Osteocyte (in vitro differentiated cells): ENCODE measurements around the gene OSMR. TPM values are rescaled to one million over a fixed set of nuclear protein-coding genes. Genes with fewer than 3 reads are reported as not detected.

ENCODE experiments used
- DNase-seq: peaks from one replicate; pipeline ENCODE4 v3.0.0; 2021; ENCODE audit warnings: mixed read lengths; ENCODE audit not compliant: unreplicated experiment; ENCODE audit errors: extremely low spot score
- H3K27ac Mint-ChIP-seq: one replicate; pipeline ENCODE4 v1.8.0; 2021; ENCODE audit warnings: mild to moderate bottlenecking, mixed read lengths; ENCODE audit not compliant: unreplicated experiment
- H3K27me3 Mint-ChIP-seq: one replicate; pipeline ENCODE4 v1.8.0; 2021; ENCODE audit warnings: mixed read lengths; ENCODE audit not compliant: unreplicated experiment
- H3K36me3 Mint-ChIP-seq: one replicate; pipeline ENCODE4 v1.8.0; 2021; ENCODE audit warnings: mixed read lengths; ENCODE audit not compliant: unreplicated experiment
- H3K4me1 Mint-ChIP-seq: one replicate; pipeline ENCODE4 v1.8.0; 2021; ENCODE audit warnings: mixed read lengths; ENCODE audit not compliant: unreplicated experiment
- H3K4me3 Mint-ChIP-seq: one replicate; pipeline ENCODE4 v1.8.0; 2021; ENCODE audit warnings: mild to moderate bottlenecking, moderate library complexity, mixed read lengths; ENCODE audit not compliant: unreplicated experiment
- H3K9me3 Mint-ChIP-seq: one replicate; pipeline ENCODE4 v1.8.0; 2021; ENCODE audit warnings: mixed read lengths; ENCODE audit not compliant: unreplicated experiment
- CTCF ChIP-seq: fragments of 200-600 bp; sonication (generic); IDR thresholded peaks from 2 replicates; pipeline ENCODE4 v1.5.0; 2021; ENCODE audit warnings: antibody characterized with exemption, mild to moderate bottlenecking, moderate library complexity
- total RNA-seq: library from RNA; stranded (reverse); gene quantifications from 2 replicates; pipeline ENCODE4 v1.2.1, GENCODE V29; 2021

The OSMR gene
- total RNA-seq, 1 donor from 2014 or later: 33.1 TPM

DNA sequence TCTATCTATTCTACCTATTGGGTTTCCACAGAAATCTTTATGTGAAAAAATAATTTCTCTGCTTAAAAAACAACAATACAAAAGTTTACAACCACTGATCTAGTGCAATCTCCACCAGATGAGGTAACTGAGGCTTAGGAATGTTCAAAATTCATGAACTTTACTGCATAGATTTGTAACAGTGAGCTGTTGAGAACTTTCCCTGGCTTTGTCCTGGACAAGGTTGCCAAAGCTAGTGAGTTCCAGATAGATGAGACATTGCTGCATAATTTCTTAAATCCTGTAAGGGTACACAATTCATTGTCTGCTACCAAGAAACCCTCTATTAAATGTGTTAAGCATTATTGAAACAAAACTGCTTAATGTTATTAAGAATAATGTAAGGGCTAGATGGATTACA, 102.7 kb downstream of the OSMR start:
- H3K4me1 Mint-ChIP-seq: no peaks in the 10 kb centered on the region
- no peaks in the 10 kb centered on the region for H3K9me3 Mint-ChIP-seq
- DNase-seq: no peak
- no peak for TF ChIP-seq CTCF
- H3K27me3 Mint-ChIP-seq: no peaks in the 10 kb centered on the region
- no peak overlapping the region for H3K27ac Mint-ChIP-seq
- H3K4me3 Mint-ChIP-seq: no peak overlapping the region
- H3K36me3 Mint-ChIP-seq: peaks cover 41% of the 10 kb centered on the region

DNA sequence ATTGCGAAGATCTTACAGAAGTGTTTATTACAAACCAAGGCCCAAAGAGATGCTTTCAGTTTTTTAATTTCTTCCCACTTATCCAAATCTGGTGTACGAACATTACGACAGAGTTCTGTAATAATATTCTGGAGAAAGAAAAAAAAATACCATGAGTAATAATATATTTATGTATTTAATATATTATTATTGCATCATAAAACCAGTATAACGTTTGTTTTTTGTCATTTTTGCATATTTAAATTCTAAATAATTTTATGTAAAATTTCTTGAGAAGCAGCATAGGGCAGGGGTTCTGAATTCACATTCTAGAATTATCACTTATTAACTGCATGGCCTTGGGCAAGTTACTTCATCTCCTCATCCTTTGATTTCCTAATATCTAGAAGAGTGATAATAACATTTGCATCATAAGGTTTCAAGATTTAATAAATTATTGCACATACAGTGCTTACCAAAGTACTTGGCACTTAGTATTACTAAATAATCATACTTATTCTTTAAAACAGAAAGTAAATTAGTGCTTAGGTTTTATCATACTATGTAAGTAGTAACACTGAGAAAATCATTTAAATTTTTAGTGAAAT, 107.7 kb downstream of the OSMR start:
- no peak overlapping the region for H3K27ac Mint-ChIP-seq
- H3K27me3 Mint-ChIP-seq: no peaks in the 10 kb centered on the region
- peaks cover 56% of the 10 kb centered on the region for H3K36me3 Mint-ChIP-seq
- H3K4me1 Mint-ChIP-seq: peaks cover 2% of the 10 kb centered on the region
- no peak for DNase-seq
- no peaks in the 10 kb centered on the region for H3K9me3 Mint-ChIP-seq
- H3K4me3 Mint-ChIP-seq: no peak overlapping the region
- TF ChIP-seq CTCF: no peak

- H3K4me1 Mint-ChIP-seq: no peaks in the 10 kb centered on the region
- H3K36me3 Mint-ChIP-seq: peaks cover 36% of the 10 kb centered on the region
- H3K9me3 Mint-ChIP-seq: no peaks in the 10 kb centered on the region
Measured at GRCh38 chr5:38961691-38962090, 115.9 kb downstream of the OSMR start.

DNA sequence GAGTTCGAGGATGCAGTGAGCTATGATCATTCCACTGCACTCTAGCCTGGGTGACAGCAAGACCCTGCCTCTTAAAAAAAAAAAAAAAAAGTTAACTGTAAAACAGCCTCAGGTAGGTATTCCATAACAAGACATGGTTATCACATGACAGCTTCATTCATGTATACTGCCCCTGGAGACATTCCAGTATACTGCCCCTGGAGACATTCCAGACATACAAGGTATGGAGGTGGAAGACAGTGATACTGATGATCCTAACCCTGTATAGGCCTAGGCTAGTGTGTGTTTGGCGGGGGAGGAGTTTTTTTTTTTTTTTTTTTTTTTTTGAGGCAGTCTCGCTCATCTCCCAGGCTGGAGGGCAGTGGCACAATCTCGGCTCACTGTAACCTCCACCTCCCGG, 122.9 kb downstream of the OSMR start:
- peaks cover 23% of the 10 kb centered on the region for H3K36me3 Mint-ChIP-seq
- no peaks in the 10 kb centered on the region for H3K27me3 Mint-ChIP-seq
- no peak overlapping the region for H3K27ac Mint-ChIP-seq
- TF ChIP-seq CTCF: no peak
- H3K4me3 Mint-ChIP-seq: no peak overlapping the region
- H3K9me3 Mint-ChIP-seq: no peaks in the 10 kb centered on the region
- no peak for DNase-seq
- no peaks in the 10 kb centered on the region for H3K4me1 Mint-ChIP-seq

More at GRCh38 chr5:38961691-38962090, 115.9 kb downstream of the OSMR start:
- no peak for TF ChIP-seq CTCF
- DNase-seq: no peak
- H3K27me3 Mint-ChIP-seq: no peaks in the 10 kb centered on the region
- H3K27ac Mint-ChIP-seq: no peak overlapping the region
- H3K4me3 Mint-ChIP-seq: no peak overlapping the region

- TF ChIP-seq CTCF: no peak
- no peak overlapping the region for H3K27ac Mint-ChIP-seq
- peaks cover 20% of the 10 kb centered on the region for H3K36me3 Mint-ChIP-seq
- no peaks in the 10 kb centered on the region for H3K4me1 Mint-ChIP-seq
- no peak for DNase-seq
- H3K4me3 Mint-ChIP-seq: no peak overlapping the region
- H3K27me3 Mint-ChIP-seq: no peaks in the 10 kb centered on the region
- H3K9me3 Mint-ChIP-seq: no peaks in the 10 kb centered on the region
Measured at GRCh38 chr5:38978036-38978435, 132.2 kb downstream of the OSMR start.
